GM12872 (cell line): ENCODE data around the gene MORN4.

Experiments used
- TF ChIP-seq, protein P1 (sequence below): IDR thresholded peaks from 3 replicates; pipeline ENCODE4 v1.5.1; 2011; ENCODE audit warnings: low read depth, mild to moderate bottlenecking, low read length, moderate library complexity; ENCODE audit not compliant: insufficient read depth

MORN4 gene

GRCh38 chr10:97593421-97593820, 39.9 kb downstream of the MORN4 start:
- TF ChIP-seq, protein P1, sequence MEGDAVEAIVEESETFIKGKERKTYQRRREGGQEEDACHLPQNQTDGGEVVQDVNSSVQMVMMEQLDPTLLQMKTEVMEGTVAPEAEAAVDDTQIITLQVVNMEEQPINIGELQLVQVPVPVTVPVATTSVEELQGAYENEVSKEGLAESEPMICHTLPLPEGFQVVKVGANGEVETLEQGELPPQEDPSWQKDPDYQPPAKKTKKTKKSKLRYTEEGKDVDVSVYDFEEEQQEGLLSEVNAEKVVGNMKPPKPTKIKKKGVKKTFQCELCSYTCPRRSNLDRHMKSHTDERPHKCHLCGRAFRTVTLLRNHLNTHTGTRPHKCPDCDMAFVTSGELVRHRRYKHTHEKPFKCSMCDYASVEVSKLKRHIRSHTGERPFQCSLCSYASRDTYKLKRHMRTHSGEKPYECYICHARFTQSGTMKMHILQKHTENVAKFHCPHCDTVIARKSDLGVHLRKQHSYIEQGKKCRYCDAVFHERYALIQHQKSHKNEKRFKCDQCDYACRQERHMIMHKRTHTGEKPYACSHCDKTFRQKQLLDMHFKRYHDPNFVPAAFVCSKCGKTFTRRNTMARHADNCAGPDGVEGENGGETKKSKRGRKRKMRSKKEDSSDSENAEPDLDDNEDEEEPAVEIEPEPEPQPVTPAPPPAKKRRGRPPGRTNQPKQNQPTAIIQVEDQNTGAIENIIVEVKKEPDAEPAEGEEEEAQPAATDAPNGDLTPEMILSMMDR = no peak

- TF ChIP-seq, protein P1 = no peak
These were observed 42.4 kb downstream of the MORN4 start for GRCh38 chr10:97590748-97591495.

- TF ChIP-seq, protein P1 = no peak
These were observed 43.1 kb downstream of the MORN4 start for GRCh38 chr10:97590082-97590747.

DNA sequence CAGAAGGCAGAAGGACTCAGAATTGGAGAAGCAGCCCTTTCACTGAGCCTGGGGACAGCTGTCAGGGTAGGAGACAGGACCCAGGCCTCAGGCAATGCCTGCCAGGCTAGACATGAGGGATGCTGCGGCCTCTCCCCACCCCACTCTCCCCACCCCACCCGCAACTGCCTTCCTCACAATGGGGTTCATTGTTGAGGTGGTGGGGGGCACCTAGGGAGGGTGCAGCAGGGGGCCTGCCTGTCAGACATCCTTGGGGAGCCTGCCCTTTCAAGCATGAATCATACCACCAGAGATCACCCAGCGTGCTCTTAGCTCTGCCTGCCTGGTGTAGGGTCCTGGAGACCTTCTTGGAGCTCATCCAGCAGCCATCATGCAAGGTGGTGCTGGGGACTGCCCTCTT, 43.8 kb downstream of the MORN4 start, which contains the start of gene C10orf62:
C10orf62 (plus strand) TSS at position 243 of the 400 bp plus-strand sequence. CDS start 177 bp downstream, outside the sequence.
- TF ChIP-seq, protein P1 = no peak

DNA sequence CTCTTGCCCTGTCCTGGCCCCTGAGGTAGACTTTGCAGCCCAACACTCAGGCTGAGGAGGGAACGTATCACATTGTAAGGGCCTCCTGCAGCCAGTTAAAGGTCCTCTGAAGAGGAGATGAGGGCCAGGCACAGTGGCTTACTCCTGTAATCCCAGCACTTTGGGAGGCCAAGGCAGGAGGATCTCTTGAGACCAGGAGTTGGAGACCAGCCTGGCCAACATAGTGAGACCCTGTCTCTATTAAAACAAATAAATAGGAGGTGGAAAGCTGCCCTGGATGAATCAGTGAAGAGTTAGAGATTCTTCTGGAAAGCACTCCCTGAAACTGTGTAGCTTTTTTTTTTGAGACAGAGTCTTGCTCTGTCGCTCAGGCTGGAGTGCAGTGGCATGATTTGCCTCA, 46.1 kb downstream of the MORN4 start:
- TF ChIP-seq, protein P1 = no peak

GRCh38 chr10:97585439-97585811, 47.9 kb downstream of the MORN4 start:
- TF ChIP-seq, protein P1 = no peak

DNA sequence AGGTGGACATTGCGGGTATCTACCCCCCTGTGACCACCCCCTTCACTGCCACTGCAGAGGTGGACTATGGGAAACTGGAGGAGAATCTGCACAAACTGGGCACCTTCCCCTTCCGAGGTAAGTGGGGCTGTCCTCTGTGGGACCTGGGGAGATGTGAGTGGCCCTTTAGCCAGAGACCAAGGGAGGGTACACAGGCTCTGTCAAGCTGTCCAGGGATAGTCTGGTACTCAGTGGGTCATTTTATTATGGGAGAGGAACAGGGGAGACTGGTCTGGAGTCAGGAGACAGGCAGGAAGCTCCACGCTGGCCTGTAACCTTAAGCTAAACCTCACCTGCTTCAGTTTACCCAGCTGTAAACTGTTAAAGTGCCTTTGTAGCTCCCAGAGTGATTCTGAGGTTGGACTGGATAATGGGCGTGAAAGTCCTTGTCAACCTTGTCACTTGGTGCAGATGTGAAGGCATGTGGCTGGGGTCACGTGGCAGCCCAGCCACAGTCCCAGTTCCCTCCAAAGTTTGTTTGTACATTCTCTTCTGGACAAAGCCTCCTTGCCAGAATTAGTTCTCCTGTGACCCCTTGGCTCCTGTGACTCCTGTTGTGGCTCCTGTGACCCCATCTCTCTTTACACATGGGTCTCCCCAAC, 48.4 kb downstream of the MORN4 start:
- TF ChIP-seq, protein P1 = no peak
